Inferior parietal cortex (tissue), 1 donor: ENCODE data around the gene DBP.
A peak's percentile ranks its signal among the peaks of the same experiment; 100 is the strongest.
"Not testable (repeated sequence)": the region's sequence is repeated elsewhere in the genome, so short reads cannot be mapped to it uniquely, and the experiment has no call there.

Experiments used
- DNase-seq: peaks from one replicate; pipeline ENCODE4 v3.0.0-alpha.2; 2016; ENCODE audit errors: extremely low spot score

The DBP gene

DNA sequence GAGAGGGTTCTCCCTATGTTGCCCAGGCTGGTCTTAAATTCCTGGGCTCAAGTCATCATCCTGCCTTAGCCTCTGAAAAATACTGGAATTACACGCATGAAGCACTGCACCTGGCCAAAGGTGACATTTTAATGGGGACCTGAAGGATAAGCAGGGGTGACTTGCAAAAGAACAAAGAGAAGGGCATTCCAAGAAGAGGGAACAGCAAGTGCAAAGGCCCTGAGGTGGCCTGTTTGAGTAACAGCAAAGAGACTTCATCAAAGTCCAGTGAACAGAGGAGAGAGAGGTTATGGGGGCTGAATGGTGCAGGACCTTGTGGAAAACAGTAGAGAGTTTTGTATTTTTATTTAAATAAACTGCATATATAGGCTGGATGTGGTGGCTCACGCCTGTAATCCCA is 4.7 kb upstream of the DBP start:
- DNase-seq: no peak

DNA sequence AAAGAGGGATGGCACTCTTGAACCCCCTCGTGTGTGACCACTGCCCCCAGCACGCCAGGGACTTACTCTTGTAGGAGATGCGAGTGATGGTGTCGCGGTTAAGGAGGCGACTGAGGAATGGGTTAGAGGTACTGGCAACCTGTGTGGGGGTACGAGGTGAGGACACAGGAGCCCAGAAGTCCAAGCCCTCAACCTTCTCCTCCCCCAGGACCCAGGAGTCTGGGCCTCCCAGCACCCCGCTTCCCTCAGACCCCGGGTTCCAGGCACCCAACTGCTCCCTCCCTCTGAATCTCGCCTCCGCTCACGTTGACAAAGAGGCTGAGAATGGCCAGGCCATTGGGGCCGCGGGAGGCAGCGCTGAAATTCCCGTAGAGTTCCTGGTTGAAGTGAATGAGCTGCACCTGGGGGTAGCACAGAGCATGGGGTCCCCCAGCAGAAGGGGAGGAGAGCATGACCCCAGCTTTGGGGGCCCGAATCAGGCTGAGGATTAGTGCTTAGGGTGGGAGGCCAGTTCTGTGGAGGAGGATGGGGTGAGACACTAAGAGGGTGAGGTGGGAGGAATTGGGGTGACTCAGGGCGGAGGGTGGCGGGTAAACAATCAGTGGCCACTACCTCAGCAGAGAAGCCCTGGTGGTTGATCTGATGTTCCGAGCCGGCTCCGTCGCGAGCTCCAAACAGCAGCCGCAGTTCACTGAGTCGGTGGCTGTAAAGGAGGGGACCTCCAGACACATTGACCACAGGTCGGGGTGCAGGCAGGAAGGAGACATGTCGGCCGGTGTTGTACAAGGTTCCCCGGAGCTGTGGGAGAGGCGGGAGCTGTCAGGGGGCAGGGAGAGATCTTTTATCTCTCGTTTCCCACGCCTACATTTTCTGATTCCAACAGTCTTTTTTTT is 2.5 kb upstream of the DBP start:
- no peak for DNase-seq

DNA sequence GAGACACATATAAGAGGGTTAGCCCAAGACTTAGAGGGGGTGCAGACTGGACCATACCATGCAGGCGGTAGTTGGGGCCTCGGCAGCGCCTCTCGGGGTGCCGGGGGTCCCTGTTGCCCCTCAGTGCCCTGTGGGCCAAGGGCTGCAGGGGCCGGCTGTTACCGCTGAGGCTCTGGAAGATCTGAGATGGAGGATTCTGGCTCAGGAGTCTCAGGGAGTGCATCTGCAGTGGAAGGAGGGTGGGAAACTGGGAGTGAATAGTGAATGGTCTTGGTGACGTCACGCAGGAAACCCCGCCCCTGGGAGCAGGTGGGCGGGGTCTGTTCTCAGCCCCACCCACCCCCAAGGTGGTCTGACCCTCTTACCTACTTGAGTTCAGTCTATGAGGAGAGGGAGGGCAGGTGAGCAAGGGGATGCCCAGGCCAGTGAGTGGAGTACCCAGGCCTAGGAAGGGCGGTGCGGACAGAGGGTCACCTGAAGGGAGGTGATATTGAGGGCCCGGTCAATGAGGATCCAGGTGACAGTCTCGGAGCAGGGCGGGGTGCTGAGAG is 1.7 kb upstream of the DBP start:
- no peak for DNase-seq

DNA sequence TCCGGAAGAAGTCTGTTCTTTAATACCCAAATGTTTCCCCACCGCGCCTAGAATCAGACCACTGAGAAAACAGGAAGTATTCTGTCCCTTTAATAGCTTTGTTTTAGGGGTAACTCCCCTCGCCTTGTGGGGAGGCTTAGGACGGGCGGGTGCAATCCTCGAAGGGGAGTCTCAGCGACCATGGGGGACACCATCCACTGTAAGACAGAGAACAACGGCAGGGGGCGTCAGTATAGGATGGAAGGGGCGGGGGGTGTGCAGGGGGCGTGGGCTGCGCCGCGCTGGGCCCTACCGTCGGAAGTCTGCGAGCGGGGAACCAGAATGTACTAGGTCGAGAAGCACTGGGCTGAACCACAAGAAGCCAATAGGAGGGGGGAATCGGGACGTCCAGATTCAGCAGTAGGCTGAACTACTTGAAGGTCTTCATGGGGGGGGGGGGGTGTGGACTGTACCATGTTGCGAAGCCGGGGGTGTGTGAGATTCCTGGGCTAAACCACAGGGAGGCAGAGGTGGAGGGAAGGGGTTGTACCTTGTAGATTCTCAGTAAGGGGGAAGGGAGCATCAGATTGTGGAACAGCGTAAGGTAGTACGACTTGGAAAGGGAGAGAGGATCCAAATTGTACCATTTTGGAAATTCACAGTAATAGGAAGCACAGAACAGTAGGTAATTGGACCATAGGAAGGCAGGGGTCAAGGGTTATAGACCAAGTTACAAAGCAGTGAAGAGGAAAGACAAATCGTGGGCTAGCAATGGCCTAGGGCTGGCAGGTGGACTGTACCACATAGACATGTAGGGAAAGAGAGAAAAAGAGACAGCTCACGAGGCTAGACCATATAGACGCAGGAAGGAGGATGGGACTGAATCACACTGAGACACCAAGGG is 1.0 kb upstream of the DBP start:
- DNase-seq: peak; percentile 84

DNA sequence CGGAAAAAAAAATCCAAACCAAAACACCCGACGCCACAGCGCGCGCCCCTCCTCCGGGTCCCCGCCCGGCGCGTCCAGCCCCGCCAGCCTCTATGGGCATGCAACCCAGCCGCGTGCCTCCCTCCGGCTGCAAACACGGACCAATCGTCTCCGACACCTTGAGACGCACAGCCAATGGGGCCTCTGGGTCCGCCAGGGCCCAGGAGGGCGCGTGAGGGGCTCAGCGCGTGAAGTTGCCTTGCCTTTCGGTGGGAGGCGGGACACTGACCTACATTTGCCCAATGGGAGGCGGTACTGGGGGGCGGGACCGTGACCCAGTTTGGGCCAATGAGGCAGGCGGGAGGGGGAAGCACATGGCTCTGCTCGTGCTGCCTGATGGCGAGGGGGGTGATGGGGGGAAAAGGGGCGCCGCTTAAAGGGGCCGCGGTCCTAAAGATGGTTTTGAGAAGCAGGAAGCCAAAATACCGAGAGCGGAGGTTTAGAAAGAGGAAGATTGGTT is 319 bp upstream of the DBP start:
- DNase-seq: peak; percentile 97

DNA sequence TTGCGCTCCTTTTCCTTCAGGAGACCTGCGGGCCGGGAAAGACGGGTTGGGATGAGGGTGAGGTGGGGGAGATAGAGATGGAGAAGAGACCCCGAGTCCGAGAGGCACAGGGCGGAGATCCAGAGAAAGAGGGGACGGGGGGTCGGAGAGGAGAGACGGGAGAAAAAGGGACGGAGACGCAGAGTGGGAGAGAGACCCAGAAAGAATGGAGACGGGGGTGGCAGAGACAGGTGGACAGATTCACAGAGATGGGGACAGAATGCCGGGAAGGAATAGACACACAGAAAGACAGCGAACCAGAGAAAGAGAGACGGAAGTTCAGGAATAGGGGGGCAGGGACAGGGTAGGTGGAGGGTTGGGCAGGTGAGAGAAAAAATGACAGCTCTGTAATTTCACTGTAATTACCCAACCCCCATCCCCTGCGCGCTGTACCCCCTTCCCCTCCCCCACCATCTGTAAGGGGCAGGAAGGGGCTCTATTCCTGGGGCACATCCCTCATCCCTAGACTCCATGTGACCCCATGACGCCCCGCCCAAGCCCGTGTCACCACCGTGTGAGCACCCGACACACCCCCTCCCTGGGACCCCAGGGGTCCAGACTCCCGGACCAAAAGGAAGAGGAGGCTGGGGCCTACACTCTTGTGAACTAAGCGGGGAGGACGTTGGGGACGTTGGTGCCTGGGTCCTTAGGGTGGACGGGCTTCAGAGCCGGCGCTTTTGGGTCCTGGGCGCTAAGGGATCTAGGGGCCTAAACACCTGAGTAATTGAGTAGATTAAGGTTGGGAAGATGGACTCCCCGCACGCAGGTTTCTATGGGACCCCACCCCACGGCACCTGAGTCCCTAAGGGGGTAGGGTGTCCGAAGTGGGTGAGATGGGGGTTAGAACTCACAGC is 967 bp downstream of the DBP start:
- DNase-seq: no peak

DNA sequence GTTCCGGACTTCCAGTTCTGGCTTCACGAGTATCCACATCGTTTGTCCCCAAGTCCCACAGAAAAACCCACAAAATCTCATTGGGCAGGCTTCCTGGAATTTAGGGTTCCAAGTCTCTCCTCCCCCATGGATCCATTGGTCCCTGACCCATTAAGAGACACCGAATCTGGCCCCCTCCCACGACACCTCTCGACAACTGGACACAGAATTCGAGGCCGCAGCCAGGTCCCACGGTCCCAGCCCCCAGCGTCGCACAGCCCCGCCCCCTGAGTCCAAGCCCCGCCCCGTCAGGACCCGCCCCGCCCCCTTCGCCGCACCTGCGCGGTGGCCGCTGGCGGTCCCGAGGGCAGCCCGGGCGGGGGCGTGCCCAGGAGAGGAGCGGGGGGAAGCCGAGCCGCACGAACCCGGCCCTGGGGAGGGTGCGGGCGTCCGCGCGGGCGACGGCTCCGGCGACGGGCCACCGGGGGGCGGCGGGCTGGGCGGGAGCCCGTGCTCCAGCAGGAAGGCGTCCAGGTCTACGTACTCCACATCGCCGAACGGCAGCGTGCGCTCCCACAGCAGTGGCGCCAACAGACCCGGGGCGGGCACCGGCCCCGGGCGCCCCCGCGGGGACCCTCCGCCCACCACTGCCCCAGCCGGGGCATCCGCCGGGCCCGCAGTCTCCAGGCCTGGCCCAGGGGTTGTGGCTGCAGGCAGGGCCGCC is 1.8 kb downstream of the DBP start:
- no peak for DNase-seq

DNA sequence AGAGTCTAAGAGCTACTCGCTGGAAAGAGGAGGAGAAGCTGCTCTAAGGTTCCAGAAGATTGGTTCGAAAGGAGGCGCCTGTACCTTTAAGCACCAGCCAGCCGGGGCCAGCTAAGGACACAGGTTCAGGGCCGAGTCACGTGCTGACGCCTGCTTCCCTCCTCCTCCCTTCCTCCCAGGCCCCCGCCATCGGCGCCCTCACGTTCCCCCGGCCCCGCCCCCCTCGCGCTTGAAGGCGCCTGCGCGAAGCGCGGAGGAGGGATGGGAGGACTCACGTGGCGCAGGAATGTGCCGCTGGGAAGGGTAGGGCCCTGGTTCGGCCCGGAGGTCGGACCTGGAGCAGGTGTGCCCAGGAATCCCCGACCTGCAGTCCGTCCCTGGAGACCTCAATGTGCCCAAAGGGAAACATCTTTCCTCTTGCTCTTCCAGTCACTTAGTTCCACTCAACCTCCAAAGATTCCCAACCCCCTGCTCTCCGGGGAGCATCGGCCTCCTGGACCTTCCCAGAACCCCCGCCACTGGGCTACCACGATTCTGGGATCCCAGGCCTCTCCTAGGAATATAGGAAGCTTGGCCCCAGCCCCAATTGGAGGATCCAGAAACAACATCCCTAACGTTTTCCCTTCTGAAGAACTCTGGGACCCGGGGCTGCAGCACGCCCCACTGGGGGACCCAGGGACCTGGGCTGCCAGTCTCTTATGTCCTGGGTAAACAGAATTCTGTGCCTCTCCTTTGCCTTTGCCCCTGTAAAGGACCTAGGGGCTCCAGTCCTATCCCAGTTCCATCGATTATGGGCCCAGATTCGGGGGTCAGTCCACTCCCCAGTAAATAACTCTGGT is 2.5 kb downstream of the DBP start:
- peak; percentile 88 for DNase-seq

DNA sequence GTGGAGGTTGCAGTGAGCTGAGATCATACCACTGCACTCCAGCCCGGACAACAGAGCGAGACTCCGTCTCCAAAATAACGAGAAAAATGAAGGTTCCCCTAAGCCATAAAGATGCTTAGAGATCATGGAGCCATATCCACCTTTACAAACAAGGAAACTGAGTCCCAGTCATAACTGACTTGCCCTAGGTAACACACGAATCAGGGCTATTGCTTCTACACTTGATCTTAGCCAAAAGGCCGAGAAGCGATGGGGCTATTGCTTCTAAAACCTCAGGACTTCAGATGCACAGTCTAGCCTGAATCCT is 3.2 kb downstream of the DBP start:
- DNase-seq: no peak

DNA sequence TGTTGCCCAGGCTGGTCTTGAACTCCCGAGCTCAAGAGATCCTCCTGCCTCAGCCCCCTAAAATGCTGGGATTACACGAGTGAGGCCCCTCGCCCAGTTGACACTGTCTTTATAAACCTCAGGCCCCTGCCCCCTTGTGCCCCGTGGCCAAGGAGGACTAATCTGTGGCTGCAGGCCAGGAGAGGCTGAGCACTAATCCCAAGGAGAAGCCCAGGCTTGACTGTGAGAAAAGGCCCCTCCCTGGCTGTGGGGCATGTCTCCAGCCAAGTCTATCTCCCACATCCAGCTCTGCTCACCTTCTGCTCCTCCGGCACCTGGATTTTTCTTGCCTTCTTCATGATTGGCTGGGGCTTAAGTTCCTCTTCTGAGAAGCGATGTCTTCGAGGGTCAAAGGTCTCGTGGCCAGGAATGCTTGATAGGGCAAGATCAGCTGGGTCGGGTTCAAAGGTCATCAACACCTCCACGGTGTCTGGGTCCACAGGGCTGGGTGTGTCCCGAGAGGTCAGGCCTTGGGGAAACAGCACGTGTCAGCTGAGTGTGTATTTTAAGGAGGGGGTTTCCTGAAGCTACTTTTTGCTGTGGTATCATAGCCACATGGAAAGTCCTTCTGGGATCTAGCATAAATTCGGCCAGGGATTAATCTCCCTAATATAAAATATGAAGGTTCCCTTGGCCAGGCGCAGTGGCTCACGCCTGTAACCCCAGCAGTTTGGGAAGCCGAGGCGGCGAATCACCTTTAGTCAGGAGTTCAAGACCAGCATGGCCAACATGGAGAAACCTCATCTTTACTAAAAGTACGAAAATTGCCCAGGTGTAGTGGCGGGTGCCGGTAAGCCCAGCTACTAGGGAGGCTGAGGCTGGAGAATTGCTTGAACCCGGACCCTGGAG is 3.8 kb downstream of the DBP start:
- DNase-seq: no peak

DNA sequence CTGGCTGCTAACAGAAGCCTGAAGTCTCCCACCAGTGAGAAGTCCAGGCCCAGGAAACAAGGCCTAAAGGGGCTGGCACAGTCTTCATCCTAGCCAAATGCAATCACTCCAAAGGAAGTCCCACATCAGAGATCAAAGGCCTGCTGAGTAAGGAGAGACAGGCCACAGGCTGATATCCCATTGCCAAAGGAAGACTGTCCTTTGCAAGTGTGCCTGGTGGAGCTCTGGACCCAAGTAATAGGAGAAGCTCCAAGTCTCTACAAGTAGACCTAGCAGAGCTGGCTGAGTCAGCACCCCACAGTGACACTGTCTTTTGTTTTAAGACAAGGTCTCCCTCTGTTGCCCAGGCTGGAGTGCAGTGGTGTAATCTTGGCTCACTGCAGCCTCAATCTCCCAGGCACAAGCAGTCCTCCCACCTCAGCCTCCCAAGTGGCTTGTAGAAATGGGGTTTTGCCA is 4.5 kb downstream of the DBP start:
- no peak for DNase-seq

DNA sequence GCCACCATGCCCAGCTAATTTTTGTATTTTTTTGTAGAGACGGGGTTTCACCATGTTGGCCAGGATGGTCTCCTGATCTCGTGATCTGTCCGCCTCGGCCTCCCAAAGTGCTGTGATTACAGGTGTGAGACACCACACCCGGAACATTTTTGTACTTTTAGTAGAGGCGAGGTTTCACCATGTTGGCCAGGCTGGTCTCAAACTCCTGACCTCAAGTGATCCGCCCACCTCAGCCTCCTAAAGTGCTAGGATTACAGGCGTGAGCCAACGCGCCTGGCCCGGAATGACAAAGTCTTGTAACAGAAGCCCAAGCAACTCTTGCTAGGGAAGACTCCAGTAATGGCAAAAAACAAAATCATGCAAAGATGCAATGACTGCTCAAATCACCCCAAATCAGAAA is 4.9 kb downstream of the DBP start:
- not testable (repeated sequence) for DNase-seq

DNA sequence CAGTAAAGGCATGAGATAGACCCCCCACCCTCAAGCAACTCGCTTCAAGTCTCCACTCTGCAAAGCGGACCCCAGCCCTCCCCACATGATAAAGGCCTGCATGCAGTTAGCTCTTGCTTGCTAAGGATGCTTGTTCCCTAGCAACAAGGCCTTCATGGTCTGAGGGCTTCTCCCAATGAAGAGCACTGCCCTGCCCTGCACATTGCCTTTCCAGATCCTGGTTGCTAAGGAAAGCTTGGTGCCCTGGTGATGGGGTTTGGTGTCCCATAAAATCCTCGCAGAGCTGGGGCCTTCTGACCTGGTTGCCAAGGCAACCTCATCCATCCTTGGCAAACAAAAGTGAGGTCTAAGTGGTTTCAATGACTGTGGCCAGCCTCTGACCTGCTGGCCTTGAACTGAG is 6.0 kb downstream of the DBP start:
- no peak for DNase-seq

DNA sequence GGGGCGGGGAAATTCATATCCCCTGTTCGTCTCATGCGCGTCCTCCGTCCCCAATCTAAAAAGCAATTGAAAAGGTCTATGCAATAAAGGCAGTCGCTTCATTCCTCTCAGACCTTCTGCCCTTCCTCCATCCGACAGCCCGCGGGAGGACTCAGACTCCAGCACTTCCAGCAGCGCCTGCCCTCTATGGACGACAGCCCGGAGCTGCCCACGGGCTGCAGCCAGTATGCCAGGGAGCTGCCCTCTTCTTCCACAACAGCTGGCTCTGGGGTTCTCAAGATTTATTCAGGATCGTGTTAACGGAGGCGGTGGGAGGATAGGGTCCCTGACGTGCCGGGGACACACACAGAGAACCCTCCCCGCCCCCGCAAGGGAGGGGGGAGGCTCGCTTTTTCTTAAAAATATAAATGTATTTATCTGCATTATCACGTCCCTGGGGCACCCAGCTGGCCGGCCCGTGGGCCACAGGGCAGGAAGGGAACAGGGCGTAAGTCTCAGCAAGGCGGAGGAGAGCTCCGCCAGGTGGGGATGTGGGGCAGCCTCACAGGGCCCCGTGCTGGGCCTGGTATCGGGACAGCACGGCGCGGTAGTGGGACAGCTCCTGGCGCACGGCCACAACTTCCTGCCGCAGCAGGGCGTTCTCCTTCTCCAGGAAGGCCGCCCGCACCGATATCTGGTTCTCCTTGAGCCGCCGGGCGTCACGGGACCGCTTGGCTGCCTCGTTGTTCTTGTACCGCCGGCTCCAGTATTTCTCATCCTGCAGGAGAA is 6.7 kb downstream of the DBP start:
- no peak for DNase-seq

DNA sequence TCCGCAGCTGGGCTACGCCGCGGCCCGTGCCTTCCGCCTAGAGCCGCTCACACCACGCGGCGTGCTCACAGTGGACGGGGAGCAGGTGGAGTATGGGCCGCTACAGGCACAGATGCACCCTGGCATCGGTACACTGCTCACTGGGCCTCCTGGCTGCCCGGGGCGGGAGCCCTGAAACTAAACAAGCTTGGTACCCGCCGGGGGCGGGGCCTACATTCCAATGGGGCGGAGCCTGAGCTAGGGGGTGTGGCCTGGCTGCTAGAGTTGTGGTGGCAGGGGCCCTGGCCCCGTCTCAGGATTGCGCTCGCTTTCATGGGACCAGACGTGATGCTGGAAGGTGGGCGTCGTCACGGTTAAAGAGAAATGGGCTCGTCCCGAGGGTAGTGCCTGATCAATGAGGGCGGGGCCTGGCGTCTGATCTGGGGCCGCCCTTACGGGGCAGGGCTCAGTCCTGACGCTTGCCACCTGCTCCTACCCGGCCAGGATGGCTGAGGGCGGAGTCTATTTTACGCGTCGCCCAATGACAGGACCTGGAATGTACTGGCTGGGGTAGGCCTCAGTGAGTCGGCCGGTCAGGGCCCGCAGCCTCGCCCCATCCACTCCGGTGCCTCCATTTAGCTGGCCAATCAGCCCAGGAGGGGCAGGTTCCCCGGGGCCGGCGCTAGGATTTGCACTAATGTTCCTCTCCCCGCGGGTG is 7.4 kb downstream of the DBP start:
- no peak for DNase-seq

DNA sequence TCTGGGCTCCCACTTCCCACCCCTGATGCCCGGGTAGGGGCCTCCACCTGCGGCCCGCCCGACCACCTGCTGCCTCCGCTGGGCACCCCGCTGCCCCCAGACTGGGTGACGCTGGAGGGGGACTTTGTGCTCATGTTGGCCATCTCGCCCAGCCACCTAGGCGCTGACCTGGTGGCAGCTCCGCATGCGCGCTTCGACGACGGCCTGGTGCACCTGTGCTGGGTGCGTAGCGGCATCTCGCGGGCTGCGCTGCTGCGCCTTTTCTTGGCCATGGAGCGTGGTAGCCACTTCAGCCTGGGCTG is 7.9 kb downstream of the DBP start:
- DNase-seq: no peak

DNA sequence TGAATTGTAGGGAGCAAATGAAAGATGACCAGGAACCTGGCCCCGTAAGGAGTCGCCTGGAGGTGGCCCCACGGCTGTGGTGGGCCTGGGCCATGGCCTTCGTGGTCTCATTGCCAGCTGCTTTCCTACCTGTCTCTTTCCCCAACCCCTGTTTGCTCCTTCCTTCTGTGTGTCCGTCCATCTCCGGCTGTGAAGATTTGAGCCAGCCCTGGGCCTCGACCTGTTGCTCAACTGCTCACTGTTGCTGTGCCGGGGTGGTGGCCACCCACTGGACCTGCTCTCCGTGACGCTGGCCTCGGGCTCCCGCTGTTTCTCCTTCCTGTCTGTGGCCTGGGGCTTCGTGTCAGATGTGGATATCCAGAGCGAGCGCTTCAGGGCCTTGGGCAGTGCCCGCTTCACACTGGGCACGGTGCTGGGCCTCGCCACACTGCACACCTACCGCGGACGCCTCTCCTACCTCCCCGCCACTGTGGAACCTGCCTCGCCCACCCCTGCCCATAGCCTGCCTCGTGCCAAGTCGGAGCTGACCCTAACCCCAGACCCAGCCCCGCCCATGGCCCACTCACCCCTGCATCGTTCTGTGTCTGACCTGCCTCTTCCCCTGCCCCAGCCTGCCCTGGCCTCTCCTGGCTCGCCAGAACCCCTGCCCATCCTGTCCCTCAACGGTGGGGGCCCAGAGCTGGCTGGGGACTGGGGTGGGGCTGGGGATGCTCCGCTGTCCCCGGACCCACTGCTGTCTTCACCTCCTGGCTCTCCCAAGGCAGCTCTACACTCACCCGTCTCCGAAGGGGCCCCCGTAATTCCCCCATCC is 8.5 kb downstream of the DBP start:
- no peak for DNase-seq
